EH (cell line): Measurements from ENCODE around the gene NEGR1.
"Not testable (repeated sequence)": the region's sequence is repeated elsewhere in the genome, so short reads cannot be mapped to it uniquely, and the experiment has no call there.

Experiments
- DNase-seq: peaks from one replicate; pipeline ENCODE4 v3.0.0-alpha.2; 2015; ENCODE audit warnings: low read depth

The NEGR1 gene

GRCh38 chr1:71940261-71940660, 342.1 kb downstream of the NEGR1 start:
- DNase-seq: no peak

GRCh38 chr1:71930511-71930910, 351.8 kb downstream of the NEGR1 start:
- no peak for DNase-seq

GRCh38 chr1:71921935-71922559, 360.3 kb downstream of the NEGR1 start:
- no peak for DNase-seq

- no peak for DNase-seq
These were observed 361.1 kb downstream of the NEGR1 start for GRCh38 chr1:71921204-71921603.

GRCh38 chr1:71920556-71920955, 361.8 kb downstream of the NEGR1 start:
- DNase-seq: no peak

- DNase-seq: no peak
These were observed 362.4 kb downstream of the NEGR1 start for GRCh38 chr1:71919811-71920509.

GRCh38 chr1:71918630-71919029, 363.7 kb downstream of the NEGR1 start:
- DNase-seq: no peak

- DNase-seq: no peak
These were observed 365.4 kb downstream of the NEGR1 start for GRCh38 chr1:71916894-71917293.

- DNase-seq: no peak
These were observed 367.7 kb downstream of the NEGR1 start for GRCh38 chr1:71914626-71915025.

GRCh38 chr1:71908871-71909390, 373.4 kb downstream of the NEGR1 start:
- DNase-seq: no peak

- DNase-seq: no peak
These were observed 374.0 kb downstream of the NEGR1 start for GRCh38 chr1:71908303-71908702.

- DNase-seq: no peak
These were observed 382.5 kb downstream of the NEGR1 start for GRCh38 chr1:71899881-71900280.

- DNase-seq: not testable (repeated sequence)
These were observed 394.2 kb downstream of the NEGR1 start for GRCh38 chr1:71888166-71888565.

GRCh38 chr1:71885171-71885570, 397.2 kb downstream of the NEGR1 start:
- peak; percentile 4 for DNase-seq

- no peak for DNase-seq
These were observed 399.7 kb downstream of the NEGR1 start for GRCh38 chr1:71882637-71883036.

GRCh38 chr1:71882226-71882625, 400.1 kb downstream of the NEGR1 start:
- DNase-seq: no peak

GRCh38 chr1:71881611-71882010, 400.7 kb downstream of the NEGR1 start:
- peak; percentile 5 for DNase-seq

- no peak for DNase-seq
These were observed 413.0 kb downstream of the NEGR1 start for GRCh38 chr1:71869326-71869725.

- no peak for DNase-seq
These were observed 419.6 kb downstream of the NEGR1 start for GRCh38 chr1:71862756-71863155.

- peak; percentile 54 for DNase-seq
These were observed 421.3 kb downstream of the NEGR1 start for GRCh38 chr1:71861022-71861421.

- DNase-seq: no peak
These were observed 422.5 kb downstream of the NEGR1 start for GRCh38 chr1:71859806-71860205.

GRCh38 chr1:71857862-71858261, 424.5 kb downstream of the NEGR1 start:
- no peak for DNase-seq

- DNase-seq: no peak
These were observed 429.0 kb downstream of the NEGR1 start for GRCh38 chr1:71853360-71853759.

GRCh38 chr1:71850936-71851335, 431.4 kb downstream of the NEGR1 start:
- DNase-seq: no peak
